Measurements from ENCODE around the gene MRPL55. TPM values are rescaled to one million over a fixed set of nuclear protein-coding genes. Genes with fewer than 3 reads are reported as not detected.

The MRPL55 gene
- total RNA-seq, 2 donors from 2014 or later, result 57.6 to 66.7 TPM

DNA sequence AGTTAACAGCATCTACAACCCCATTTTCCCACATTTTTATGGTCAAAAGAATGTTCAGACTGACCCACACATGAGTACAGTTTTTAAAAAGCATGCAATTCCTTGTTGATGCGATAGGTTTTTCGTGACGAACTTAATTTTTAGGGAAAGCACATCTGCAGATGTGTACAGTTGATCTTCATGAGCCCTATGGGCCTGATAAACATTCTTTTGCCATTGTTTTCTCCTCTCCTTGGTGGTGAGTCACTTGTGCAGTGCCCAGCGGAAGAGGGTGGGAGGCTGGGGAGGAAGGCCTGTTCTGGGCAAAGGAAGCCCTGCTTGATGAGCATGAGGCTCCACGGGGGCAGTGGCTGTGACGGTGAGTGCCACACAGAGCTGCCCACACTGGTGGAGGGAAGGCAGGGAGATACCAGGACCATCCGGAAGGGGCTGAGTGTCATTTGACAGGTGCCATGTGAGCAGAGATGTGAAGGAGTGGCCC lies 21.3 kb downstream of the MRPL55 start:
- peaks cover 71% of the 10 kb centered on the region for H3K36me3 ChIP-seq (ENCODE audit: control insufficient read depth, insufficient read depth, low read length)
- H3K27me3 Mint-ChIP-seq (ENCODE audit: insufficient read depth), result no peaks in the 10 kb centered on the region
- H3K9ac ChIP-seq (ENCODE audit: extremely low read depth, low read length, poor library complexity, severe bottlenecking), result no peak overlapping the region
- H3K4me1 Mint-ChIP-seq, result peaks cover 61% of the 10 kb centered on the region
- H3K27me3 ChIP-seq (ENCODE audit: control insufficient read depth, insufficient read depth, low read length, poor library complexity, severe bottlenecking), result no peaks in the 10 kb centered on the region
- H3K4me3 Mint-ChIP-seq, result no peak overlapping the region
- WGBS, 2 experiments (ENCODE audit: insufficient coverage in 1 of 2, insufficient read length in 1 of 2), result 96 to 98% methylated on average over 5 to 7 of the region's 7 CpGs
- no peaks in the 10 kb centered on the region for H3K9me3 ChIP-seq (ENCODE audit: control insufficient read depth, low read length)
- H3K27ac ChIP-seq (ENCODE audit: low read depth, low read length), result no peak overlapping the region
- H3K4me3 ChIP-seq (ENCODE audit: low read length), result peak overlapping the region; percentile 54
- peaks cover 25% of the 10 kb centered on the region for H3K4me1 ChIP-seq (ENCODE audit: control insufficient read depth, insufficient read depth, low read length)
- peaks cover 46% of the 10 kb centered on the region for H3K36me3 Mint-ChIP-seq (ENCODE audit: low read depth)
- DNase-seq, result peak; percentile 38
- TF ChIP-seq, protein P1, sequence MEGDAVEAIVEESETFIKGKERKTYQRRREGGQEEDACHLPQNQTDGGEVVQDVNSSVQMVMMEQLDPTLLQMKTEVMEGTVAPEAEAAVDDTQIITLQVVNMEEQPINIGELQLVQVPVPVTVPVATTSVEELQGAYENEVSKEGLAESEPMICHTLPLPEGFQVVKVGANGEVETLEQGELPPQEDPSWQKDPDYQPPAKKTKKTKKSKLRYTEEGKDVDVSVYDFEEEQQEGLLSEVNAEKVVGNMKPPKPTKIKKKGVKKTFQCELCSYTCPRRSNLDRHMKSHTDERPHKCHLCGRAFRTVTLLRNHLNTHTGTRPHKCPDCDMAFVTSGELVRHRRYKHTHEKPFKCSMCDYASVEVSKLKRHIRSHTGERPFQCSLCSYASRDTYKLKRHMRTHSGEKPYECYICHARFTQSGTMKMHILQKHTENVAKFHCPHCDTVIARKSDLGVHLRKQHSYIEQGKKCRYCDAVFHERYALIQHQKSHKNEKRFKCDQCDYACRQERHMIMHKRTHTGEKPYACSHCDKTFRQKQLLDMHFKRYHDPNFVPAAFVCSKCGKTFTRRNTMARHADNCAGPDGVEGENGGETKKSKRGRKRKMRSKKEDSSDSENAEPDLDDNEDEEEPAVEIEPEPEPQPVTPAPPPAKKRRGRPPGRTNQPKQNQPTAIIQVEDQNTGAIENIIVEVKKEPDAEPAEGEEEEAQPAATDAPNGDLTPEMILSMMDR (conservative IDR thresholded peaks at IDR 0.05), result no peak
- H3K27ac Mint-ChIP-seq, result peak overlapping the region; percentile 71
- no peaks in the 10 kb centered on the region for H3K9me3 Mint-ChIP-seq

- peak overlapping the region; percentile 100 for H3K27ac Mint-ChIP-seq
- TF ChIP-seq, protein P1 (conservative IDR thresholded peaks at IDR 0.05), result no peak
- H3K27me3 Mint-ChIP-seq (ENCODE audit: insufficient read depth), result no peaks in the 10 kb centered on the region
- DNase-seq, result peak; percentile 91
- Histone ChIP-seq H3K9ac (ENCODE audit: extremely low read depth, low read length, poor library complexity, severe bottlenecking) (peak overlapping the region; percentile 99), H3K27ac (ENCODE audit: low read depth, low read length) (peak overlapping the region; percentile 40), H3K27me3 (ENCODE audit: control insufficient read depth, insufficient read depth, low read length, poor library complexity, severe bottlenecking) (no peaks in the 10 kb centered on the region), H3K4me1 (ENCODE audit: control insufficient read depth, insufficient read depth, low read length) (peaks cover 29% of the 10 kb centered on the region), H3K36me3 (ENCODE audit: control insufficient read depth, insufficient read depth, low read length) (peaks cover 48% of the 10 kb centered on the region), H3K4me3 (ENCODE audit: low read length) (peak overlapping the region; percentile 96), H3K9me3 (ENCODE audit: control insufficient read depth, low read length) (no peaks in the 10 kb centered on the region)
- H3K36me3 Mint-ChIP-seq (ENCODE audit: low read depth), result peaks cover 27% of the 10 kb centered on the region
- H3K4me3 Mint-ChIP-seq, result peak overlapping the region; percentile 99
- 42 to 61% methylated on average over 6 of the region's 6 CpGs for WGBS, 2 experiments (ENCODE audit: insufficient coverage in 1 of 2, insufficient read length in 1 of 2)
- H3K9me3 Mint-ChIP-seq, result no peaks in the 10 kb centered on the region
- H3K4me1 Mint-ChIP-seq, result peaks cover 59% of the 10 kb centered on the region
Observed at GRCh38 chr1:228085287-228085951, 23.7 kb downstream of the MRPL55 start.

- Histone ChIP-seq H3K9me3 (ENCODE audit: control insufficient read depth, low read length) (no peaks in the 10 kb centered on the region), H3K27me3 (ENCODE audit: control insufficient read depth, insufficient read depth, low read length, poor library complexity, severe bottlenecking) (no peaks in the 10 kb centered on the region), H3K4me1 (ENCODE audit: control insufficient read depth, insufficient read depth, low read length) (peaks cover 29% of the 10 kb centered on the region), H3K4me3 (ENCODE audit: low read length) (peak overlapping the region; percentile 96), H3K27ac (ENCODE audit: low read depth, low read length) (peak overlapping the region; percentile 40), H3K9ac (ENCODE audit: extremely low read depth, low read length, poor library complexity, severe bottlenecking) (peak overlapping the region; percentile 99), H3K36me3 (ENCODE audit: control insufficient read depth, insufficient read depth, low read length) (peaks cover 42% of the 10 kb centered on the region)
- H3K27ac Mint-ChIP-seq, result peak overlapping the region; percentile 100
- peaks cover 27% of the 10 kb centered on the region for H3K36me3 Mint-ChIP-seq (ENCODE audit: low read depth)
- peaks cover 54% of the 10 kb centered on the region for H3K4me1 Mint-ChIP-seq
- TF ChIP-seq, protein P1 (conservative IDR thresholded peaks at IDR 0.05), result no peak
- peak overlapping the region; percentile 99 for H3K4me3 Mint-ChIP-seq
- WGBS, 2 experiments (ENCODE audit: insufficient coverage in 1 of 2, insufficient read length in 1 of 2), result 68 to 77% methylated on average over 3 to 5 of the region's 5 CpGs
- no peaks in the 10 kb centered on the region for H3K9me3 Mint-ChIP-seq
- H3K27me3 Mint-ChIP-seq (ENCODE audit: insufficient read depth), result peaks cover 2% of the 10 kb centered on the region
- no peak for DNase-seq
Observed at GRCh38 chr1:228084797-228085196, 24.3 kb downstream of the MRPL55 start.

Data from endodermal cell (in vitro differentiated cells).